ENCODE data around the gene COQ5.
"Not testable (repeated sequence)": the region's sequence is repeated elsewhere in the genome, so short reads cannot be mapped to it uniquely, and the experiment has no call there.

The COQ5 gene

GRCh38 chr12:120490833-120491512 lies 38.0 kb downstream of the COQ5 start:
- H3K9ac ChIP-seq = no peak overlapping the region
- H3K27me3 ChIP-seq (ENCODE audit: insufficient read depth, low read depth) = no peaks in the 10 kb centered on the region
- no peak overlapping the region for H3K4me3 ChIP-seq (IDR thresholded peaks at IDR 0.05; ENCODE audit: insufficient read depth, low read depth, low read length)
- H2AFZ ChIP-seq (ENCODE audit: low read depth) = no peak overlapping the region
- H4K20me1 ChIP-seq (ENCODE audit: insufficient read depth) = no peaks in the 10 kb centered on the region
- peaks cover 6% of the 10 kb centered on the region for H3K4me1 ChIP-seq (ENCODE audit: low read depth, poor library complexity, severe bottlenecking)
- H3K27ac ChIP-seq = no peak overlapping the region
- no peak overlapping the region for H3K4me2 ChIP-seq
- H3K79me2 ChIP-seq (ENCODE audit: insufficient read depth, low read depth) = peaks cover 9% of the 10 kb centered on the region; the same call in 1 of the 2 replicates
- no peaks in the 10 kb centered on the region for H3K36me3 ChIP-seq (ENCODE audit: insufficient read depth)
- TF ChIP-seq CTCF (conservative IDR thresholded peaks at IDR 0.05; ENCODE audit: low read depth, low read length) = no peak

GRCh38 chr12:120490325-120490724 lies 38.6 kb downstream of the COQ5 start:
- Histone ChIP-seq H2AFZ (ENCODE audit: low read depth) (no peak overlapping the region), H3K36me3 (ENCODE audit: insufficient read depth) (no peaks in the 10 kb centered on the region), H3K4me1 (ENCODE audit: low read depth, poor library complexity, severe bottlenecking) (peaks cover 6% of the 10 kb centered on the region), H3K79me2 (ENCODE audit: insufficient read depth, low read depth) (peaks cover 8% of the 10 kb centered on the region; the same call in 1 of the 2 replicates), H3K4me2 (no peak overlapping the region), H3K4me3 (IDR thresholded peaks at IDR 0.05; ENCODE audit: insufficient read depth, low read depth, low read length) (no peak overlapping the region), H3K27me3 (ENCODE audit: insufficient read depth, low read depth) (no peaks in the 10 kb centered on the region), H3K27ac (no peak overlapping the region), H3K9ac (no peak overlapping the region), H4K20me1 (ENCODE audit: insufficient read depth) (no peaks in the 10 kb centered on the region)
- no peak for TF ChIP-seq CTCF (conservative IDR thresholded peaks at IDR 0.05; ENCODE audit: low read depth, low read length)

GRCh38 chr12:120489018-120489417 lies 39.9 kb downstream of the COQ5 start:
- no peak overlapping the region for H2AFZ ChIP-seq (ENCODE audit: low read depth)
- no peaks in the 10 kb centered on the region for H3K4me1 ChIP-seq (ENCODE audit: low read depth, poor library complexity, severe bottlenecking)
- no peaks in the 10 kb centered on the region for H3K36me3 ChIP-seq (ENCODE audit: insufficient read depth)
- H3K27me3 ChIP-seq (ENCODE audit: insufficient read depth, low read depth) = no peaks in the 10 kb centered on the region
- TF ChIP-seq CTCF (conservative IDR thresholded peaks at IDR 0.05; ENCODE audit: low read depth, low read length) = no peak
- no peak overlapping the region for H3K27ac ChIP-seq
- no peak overlapping the region for H3K4me2 ChIP-seq
- H4K20me1 ChIP-seq (ENCODE audit: insufficient read depth) = no peaks in the 10 kb centered on the region
- H3K9ac ChIP-seq = no peak overlapping the region
- no peak overlapping the region for H3K4me3 ChIP-seq (IDR thresholded peaks at IDR 0.05; ENCODE audit: insufficient read depth, low read depth, low read length)
- H3K79me2 ChIP-seq (ENCODE audit: insufficient read depth, low read depth) = no peaks in the 10 kb centered on the region

- no peaks in the 10 kb centered on the region for H3K27me3 ChIP-seq (ENCODE audit: insufficient read depth, low read depth)
- H3K4me2 ChIP-seq = no peak overlapping the region
- TF ChIP-seq CTCF (conservative IDR thresholded peaks at IDR 0.05; ENCODE audit: low read depth, low read length) = no peak
- no peaks in the 10 kb centered on the region for H3K36me3 ChIP-seq (ENCODE audit: insufficient read depth)
- no peak overlapping the region for H2AFZ ChIP-seq (ENCODE audit: low read depth)
- no peak overlapping the region for H3K27ac ChIP-seq
- no peaks in the 10 kb centered on the region for H4K20me1 ChIP-seq (ENCODE audit: insufficient read depth)
- no peaks in the 10 kb centered on the region for H3K79me2 ChIP-seq (ENCODE audit: insufficient read depth, low read depth)
- no peak overlapping the region for H3K4me3 ChIP-seq (IDR thresholded peaks at IDR 0.05; ENCODE audit: insufficient read depth, low read depth, low read length)
- no peak overlapping the region for H3K9ac ChIP-seq
- H3K4me1 ChIP-seq (ENCODE audit: low read depth, poor library complexity, severe bottlenecking) = no peaks in the 10 kb centered on the region
These were observed 40.8 kb downstream of the COQ5 start for GRCh38 chr12:120488057-120488640.

GRCh38 chr12:120487552-120487951 lies 41.4 kb downstream of the COQ5 start:
- H4K20me1 ChIP-seq (ENCODE audit: insufficient read depth); H3K36me3 ChIP-seq (ENCODE audit: insufficient read depth); H3K4me1 ChIP-seq (ENCODE audit: low read depth, poor library complexity, severe bottlenecking); H2AFZ ChIP-seq (ENCODE audit: low read depth); H3K27ac ChIP-seq; H3K4me3 ChIP-seq (IDR thresholded peaks at IDR 0.05; ENCODE audit: insufficient read depth, low read depth, low read length); H3K9ac ChIP-seq; H3K27me3 ChIP-seq (ENCODE audit: insufficient read depth, low read depth); H3K4me2 ChIP-seq; H3K79me2 ChIP-seq (ENCODE audit: insufficient read depth, low read depth): not testable (repeated sequence)

All from KMS-11 (cell line).